Panc1 (cell line): ENCODE data around the gene INPP5F.

ENCODE experiments used
- REST ChIP-seq, 2 experiments: IDR thresholded peaks; 2 replicates each; pipeline ENCODE4 v1.6.1; 2011 to 2012; ENCODE audit warnings: low read depth in 2 of 2, control low read depth in 1 of 2, low read length in 1 of 2, mild to moderate bottlenecking in 1 of 2, moderate library complexity in 1 of 2; ENCODE audit not compliant: insufficient read depth in 1 of 2
- TF ChIP-seq, protein P1 (sequence below): fragments of 450-650 bp; IDR thresholded peaks from 2 replicates; pipeline ENCODE4 v1.5.1; 2017; ENCODE audit warnings: mild to moderate bottlenecking

GRCh38 chr10:119703903-119704508 is 21.8 kb upstream of the INPP5F start:
- no peak for TF ChIP-seq REST (IDR thresholded peaks at IDR 0.05; ENCODE audit: insufficient read depth in 1 of 2, low read depth in 2 of 2, low read length in 1 of 2)
- TF ChIP-seq, protein P1, sequence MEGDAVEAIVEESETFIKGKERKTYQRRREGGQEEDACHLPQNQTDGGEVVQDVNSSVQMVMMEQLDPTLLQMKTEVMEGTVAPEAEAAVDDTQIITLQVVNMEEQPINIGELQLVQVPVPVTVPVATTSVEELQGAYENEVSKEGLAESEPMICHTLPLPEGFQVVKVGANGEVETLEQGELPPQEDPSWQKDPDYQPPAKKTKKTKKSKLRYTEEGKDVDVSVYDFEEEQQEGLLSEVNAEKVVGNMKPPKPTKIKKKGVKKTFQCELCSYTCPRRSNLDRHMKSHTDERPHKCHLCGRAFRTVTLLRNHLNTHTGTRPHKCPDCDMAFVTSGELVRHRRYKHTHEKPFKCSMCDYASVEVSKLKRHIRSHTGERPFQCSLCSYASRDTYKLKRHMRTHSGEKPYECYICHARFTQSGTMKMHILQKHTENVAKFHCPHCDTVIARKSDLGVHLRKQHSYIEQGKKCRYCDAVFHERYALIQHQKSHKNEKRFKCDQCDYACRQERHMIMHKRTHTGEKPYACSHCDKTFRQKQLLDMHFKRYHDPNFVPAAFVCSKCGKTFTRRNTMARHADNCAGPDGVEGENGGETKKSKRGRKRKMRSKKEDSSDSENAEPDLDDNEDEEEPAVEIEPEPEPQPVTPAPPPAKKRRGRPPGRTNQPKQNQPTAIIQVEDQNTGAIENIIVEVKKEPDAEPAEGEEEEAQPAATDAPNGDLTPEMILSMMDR, result no peak
